GM23338 (cell line): Measurements from ENCODE around the gene S100Z.

ENCODE experiments used
- CREB1 ChIP-seq: fragments of 250-450 bp; sonication (Bioruptor Pico); IDR thresholded peaks from 2 replicates; pipeline ENCODE4 v1.5.0; 2020; ENCODE audit warnings: low read depth, mild to moderate bottlenecking, moderate library complexity
- EZH2 ChIP-seq: fragments of 200-600 bp; sonication (generic); IDR thresholded peaks from one replicate; pipeline ENCODE4 v1.8.0; 2017; ENCODE audit warnings: antibody characterized with exemption, mild to moderate bottlenecking, low read depth; ENCODE audit not compliant: unreplicated experiment
- EZH2phosphoT487 ChIP-seq: fragments of 200-600 bp; sonication (generic); IDR thresholded peaks from one replicate; pipeline ENCODE4 v1.8.1; 2018; ENCODE audit warnings: antibody characterized with exemption; ENCODE audit not compliant: unreplicated experiment
- JUNB ChIP-seq: IDR thresholded peaks from one replicate; pipeline ENCODE4 v1.6.1; 2016; ENCODE audit warnings: antibody characterized with exemption; ENCODE audit not compliant: unreplicated experiment
- POLR2AphosphoS5 ChIP-seq: IDR thresholded peaks from 2 replicates; pipeline ENCODE4 v1.6.1; 2016; ENCODE audit warnings: antibody characterized with exemption, low read depth
- TF ChIP-seq, protein P1 (sequence below): IDR thresholded peaks from one replicate; pipeline ENCODE4 v1.6.1; 2018; ENCODE audit warnings: antibody characterized with exemption; ENCODE audit not compliant: unreplicated experiment
- TF ChIP-seq, protein P2 (sequence below), 2 experiments: fragments of 200-600 bp in 1 of 2; sonication (generic) in 1 of 2; conservative IDR thresholded peaks; 2 replicates each; pipeline versions ENCODE4 v1.5.1 to v1.6.1; 2016 to 2017; ENCODE audit warnings: antibody characterized with exemption in 2 of 2, low read depth in 2 of 2, mild to moderate bottlenecking in 2 of 2, moderate library complexity in 1 of 2

DNA sequence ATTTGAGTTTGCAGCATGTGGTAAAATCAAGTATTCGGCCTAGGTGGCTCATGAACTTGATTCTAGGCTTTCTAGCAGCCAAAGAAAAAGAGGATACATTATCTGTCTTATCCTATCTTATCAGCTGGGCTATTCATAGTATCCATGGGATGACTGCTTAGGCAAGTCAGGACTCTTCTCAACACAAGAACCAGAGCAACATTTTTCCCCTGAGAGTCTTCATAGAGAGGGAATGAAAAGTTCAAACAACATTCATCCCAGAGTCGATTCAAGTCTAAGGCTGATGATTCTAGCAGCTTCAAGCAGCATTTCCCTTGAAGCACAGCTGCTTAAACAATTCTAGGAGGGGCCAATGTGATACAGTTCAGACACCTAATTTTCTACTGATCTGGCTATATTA is 3.0 kb downstream of the S100Z start:
- TF ChIP-seq, protein P1, sequence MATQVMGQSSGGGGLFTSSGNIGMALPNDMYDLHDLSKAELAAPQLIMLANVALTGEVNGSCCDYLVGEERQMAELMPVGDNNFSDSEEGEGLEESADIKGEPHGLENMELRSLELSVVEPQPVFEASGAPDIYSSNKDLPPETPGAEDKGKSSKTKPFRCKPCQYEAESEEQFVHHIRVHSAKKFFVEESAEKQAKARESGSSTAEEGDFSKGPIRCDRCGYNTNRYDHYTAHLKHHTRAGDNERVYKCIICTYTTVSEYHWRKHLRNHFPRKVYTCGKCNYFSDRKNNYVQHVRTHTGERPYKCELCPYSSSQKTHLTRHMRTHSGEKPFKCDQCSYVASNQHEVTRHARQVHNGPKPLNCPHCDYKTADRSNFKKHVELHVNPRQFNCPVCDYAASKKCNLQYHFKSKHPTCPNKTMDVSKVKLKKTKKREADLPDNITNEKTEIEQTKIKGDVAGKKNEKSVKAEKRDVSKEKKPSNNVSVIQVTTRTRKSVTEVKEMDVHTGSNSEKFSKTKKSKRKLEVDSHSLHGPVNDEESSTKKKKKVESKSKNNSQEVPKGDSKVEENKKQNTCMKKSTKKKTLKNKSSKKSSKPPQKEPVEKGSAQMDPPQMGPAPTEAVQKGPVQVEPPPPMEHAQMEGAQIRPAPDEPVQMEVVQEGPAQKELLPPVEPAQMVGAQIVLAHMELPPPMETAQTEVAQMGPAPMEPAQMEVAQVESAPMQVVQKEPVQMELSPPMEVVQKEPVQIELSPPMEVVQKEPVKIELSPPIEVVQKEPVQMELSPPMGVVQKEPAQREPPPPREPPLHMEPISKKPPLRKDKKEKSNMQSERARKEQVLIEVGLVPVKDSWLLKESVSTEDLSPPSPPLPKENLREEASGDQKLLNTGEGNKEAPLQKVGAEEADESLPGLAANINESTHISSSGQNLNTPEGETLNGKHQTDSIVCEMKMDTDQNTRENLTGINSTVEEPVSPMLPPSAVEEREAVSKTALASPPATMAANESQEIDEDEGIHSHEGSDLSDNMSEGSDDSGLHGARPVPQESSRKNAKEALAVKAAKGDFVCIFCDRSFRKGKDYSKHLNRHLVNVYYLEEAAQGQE = no peak
- no peak for TF ChIP-seq EZH2phosphoT487
- TF ChIP-seq, protein P2, sequence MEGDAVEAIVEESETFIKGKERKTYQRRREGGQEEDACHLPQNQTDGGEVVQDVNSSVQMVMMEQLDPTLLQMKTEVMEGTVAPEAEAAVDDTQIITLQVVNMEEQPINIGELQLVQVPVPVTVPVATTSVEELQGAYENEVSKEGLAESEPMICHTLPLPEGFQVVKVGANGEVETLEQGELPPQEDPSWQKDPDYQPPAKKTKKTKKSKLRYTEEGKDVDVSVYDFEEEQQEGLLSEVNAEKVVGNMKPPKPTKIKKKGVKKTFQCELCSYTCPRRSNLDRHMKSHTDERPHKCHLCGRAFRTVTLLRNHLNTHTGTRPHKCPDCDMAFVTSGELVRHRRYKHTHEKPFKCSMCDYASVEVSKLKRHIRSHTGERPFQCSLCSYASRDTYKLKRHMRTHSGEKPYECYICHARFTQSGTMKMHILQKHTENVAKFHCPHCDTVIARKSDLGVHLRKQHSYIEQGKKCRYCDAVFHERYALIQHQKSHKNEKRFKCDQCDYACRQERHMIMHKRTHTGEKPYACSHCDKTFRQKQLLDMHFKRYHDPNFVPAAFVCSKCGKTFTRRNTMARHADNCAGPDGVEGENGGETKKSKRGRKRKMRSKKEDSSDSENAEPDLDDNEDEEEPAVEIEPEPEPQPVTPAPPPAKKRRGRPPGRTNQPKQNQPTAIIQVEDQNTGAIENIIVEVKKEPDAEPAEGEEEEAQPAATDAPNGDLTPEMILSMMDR (conservative IDR thresholded peaks at IDR 0.05; ENCODE audit: low read depth in 2 of 2) = no peak
- no peak for TF ChIP-seq EZH2
- TF ChIP-seq JUNB = no peak
- TF ChIP-seq POLR2AphosphoS5 = no peak
- TF ChIP-seq CREB1 (CRISPR knock-in tag) = no peak
